Sigmoid colon (tissue), 4 donors: ENCODE measurements around the gene MRPL19.

Experiments used
- CTCF ChIP-seq, 4 experiments: fragments of 450-650 bp in 3 of 4; fragments of 200-600 bp in 1 of 4; IDR thresholded peaks; one replicate each; pipeline ENCODE4 v1.5.1; 2016 to 2019; ENCODE audit warnings: antibody characterized with exemption in 4 of 4, mild to moderate bottlenecking in 3 of 4, moderate library complexity in 2 of 4
- POLR2AphosphoS5 ChIP-seq, 4 donors: sonication (generic); formaldehyde crosslinking; IDR thresholded peaks; one replicate each; pipeline ENCODE4 v1.6.1; 2017; ENCODE audit warnings: antibody characterized with exemption in 4 of 4

- TF ChIP-seq CTCF (IDR thresholded peaks at IDR 0.05) (no peak), POLR2AphosphoS5 (IDR thresholded peaks at IDR 0.05) (no peak)
Observed at GRCh38 chr2:75616933-75617332, 29.6 kb upstream of the MRPL19 start.
